GM12878 (cell line): Measurements from ENCODE around the gene PPM1D. TPM values are rescaled to one million over a fixed set of nuclear protein-coding genes. Genes with fewer than 3 reads are reported as not detected.

Experiments used
- BHLHE40 ChIP-seq, 2 experiments: fragments of 450-650 bp in 1 of 2; IDR thresholded peaks; 2 replicates each; pipeline ENCODE4 v1.6.1; 2011 to 2017; ENCODE audit warnings: low read depth in 2 of 2, borderline replicate concordance in 1 of 2, improper control_type of control experiment in 1 of 2, low read length in 1 of 2, mild to moderate bottlenecking in 1 of 2
- CHD4 ChIP-seq: fragments of 200-600 bp; sonication (generic); IDR thresholded peaks from 2 replicates; pipeline ENCODE4 v1.6.1; 2016; ENCODE audit warnings: mild to moderate bottlenecking
- ESRRA ChIP-seq: IDR thresholded peaks from 2 replicates; pipeline ENCODE4 v1.6.1; 2012; ENCODE audit warnings: mild to moderate bottlenecking, low read length, improper control_type of control experiment
- ETV6 ChIP-seq, 2 experiments: fragments of 450-650 bp in 1 of 2; IDR thresholded peaks in 1 of 2; conservative IDR thresholded peaks in 1 of 2; 2 replicates each; pipeline ENCODE4 v1.6.1; 2014; ENCODE audit warnings: antibody characterized with exemption in 1 of 2, borderline replicate concordance in 1 of 2, low read depth in 1 of 2, mild to moderate bottlenecking in 1 of 2, moderate library complexity in 1 of 2
- FOXM1 ChIP-seq: IDR thresholded peaks from 2 replicates; pipeline ENCODE4 v1.6.1; 2012; ENCODE audit warnings: low read depth, mild to moderate bottlenecking, inconsistent platforms, low read length, moderate library complexity
- HDAC6 ChIP-seq: fragments of 200-600 bp; sonication (generic); IDR thresholded peaks from one replicate; pipeline ENCODE4 v1.8.0; 2017; ENCODE audit warnings: antibody characterized with exemption; ENCODE audit not compliant: unreplicated experiment
- MTA2 ChIP-seq: fragments of 450-650 bp; IDR thresholded peaks from 2 replicates; pipeline ENCODE4 v1.6.1; 2016; ENCODE audit warnings: low read depth, mild to moderate bottlenecking, moderate library complexity
- NFXL1 ChIP-seq: fragments of 450-650 bp; IDR thresholded peaks from 2 replicates; pipeline ENCODE4 v1.6.1; 2017; ENCODE audit warnings: antibody characterized with exemption, mild to moderate bottlenecking, borderline replicate concordance
- POLR2AphosphoS5 ChIP-seq: IDR thresholded peaks from 2 replicates; pipeline ENCODE4 v1.6.1; 2011; ENCODE audit warnings: mild to moderate bottlenecking, low read length, inconsistent platforms
- SMAD1 ChIP-seq: fragments of 450-650 bp; IDR thresholded peaks from 2 replicates; pipeline ENCODE4 v1.6.1; 2018; ENCODE audit warnings: mild to moderate bottlenecking, low read depth; ENCODE audit not compliant: partially characterized antibody
- SP1 ChIP-seq: IDR thresholded peaks from one replicate; pipeline ENCODE4 v1.6.1; 2011; ENCODE audit warnings: low read depth, low read length
- SRF ChIP-seq, 2 experiments: IDR thresholded peaks; 2 replicates each; pipeline ENCODE4 v1.6.1; 2011; ENCODE audit warnings: low read depth in 2 of 2, low read length in 2 of 2, mild to moderate bottlenecking in 1 of 2, moderate library complexity in 1 of 2
- STAT3 ChIP-seq: IDR thresholded peaks from 2 replicates; pipeline ENCODE4 v1.6.1; 2011; ENCODE audit warnings: low read depth, low read length, improper control_type of control experiment
- TCF12 ChIP-seq: IDR thresholded peaks from 2 replicates; pipeline ENCODE4 v1.6.1; 2011; ENCODE audit warnings: low read depth, mild to moderate bottlenecking, low read length
- polyA plus RNA-seq, 11 experiments: library from polyadenylated mRNA; depleted of rRNA in 4 of 11; unstranded in 6 of 11; stranded (reverse) in 5 of 11; fragments of >200 nt; fragmentation: Nextera tagmentation in 4 of 11; fragmentation: Illumina TruSeq in 1 of 11; extraction: Ambion mirVana in 4 of 11; extraction: Trizol in 1 of 11; gene quantifications; 1 replicate in 1 of 11; 2 replicates in 10 of 11; pipeline versions ENCODE4 v1.2.1 to v1.2.3, GENCODE V29; 2011 to 2016; ENCODE audit warnings: inconsistent platforms in 2 of 11, missing spikeins in 2 of 11, low read depth in 1 of 11
- total RNA-seq, 4 experiments: library from RNA; depleted of rRNA in 3 of 4; stranded (reverse); fragments of >200 nt in 3 of 4; fragmentation: Illumina TruSeq in 1 of 4; extraction: Trizol in 1 of 4; gene quantifications; 2 replicates each; pipeline versions ENCODE4 v1.2.1 to v1.2.3, GENCODE V29; 2013 to 2021
- TF ChIP-seq, protein P1 (sequence below): fragments of 450-650 bp; formaldehyde crosslinking; IDR thresholded peaks from 2 replicates; pipeline ENCODE4 v1.4.0; 2020; ENCODE audit warnings: mild to moderate bottlenecking, moderate library complexity
- TF ChIP-seq, protein P2 (sequence below): IDR thresholded peaks from 2 replicates; pipeline ENCODE4 v1.6.1; 2011; ENCODE audit warnings: borderline replicate concordance, low read depth, mild to moderate bottlenecking, moderate library complexity, mixed read lengths, low read length; ENCODE audit not compliant: insufficient read depth; ENCODE audit errors: extremely low read length
- TF ChIP-seq, protein P3 (sequence below): fragments of 450-650 bp; IDR thresholded peaks from 2 replicates; pipeline ENCODE4 v1.6.1; 2017; ENCODE audit warnings: antibody characterized with exemption, mild to moderate bottlenecking, moderate library complexity
- TF ChIP-seq, protein P4 (sequence below), 3 experiments: IDR thresholded peaks in 2 of 3; conservative IDR thresholded peaks in 1 of 3; 2 replicates each; pipeline ENCODE4 v1.5.1; 2011; ENCODE audit warnings: low read depth in 3 of 3, low read length in 3 of 3, mild to moderate bottlenecking in 3 of 3, control low read depth in 2 of 3, moderate library complexity in 2 of 3, inconsistent platforms in 1 of 3, mixed read lengths in 1 of 3; ENCODE audit not compliant: control insufficient read depth in 2 of 3, insufficient read depth in 1 of 3; ENCODE audit errors: extremely low read depth in 1 of 3
- TF ChIP-seq, protein P5 (sequence below): IDR thresholded peaks from 2 replicates; pipeline ENCODE4 v1.6.1; 2011; ENCODE audit warnings: mild to moderate bottlenecking, low read depth, low read length, moderate library complexity; ENCODE audit not compliant: insufficient replicate concordance

The PPM1D gene
- total and polyA plus RNA-seq, 10 of the 15 experiments (the other 5 are each of a cell fraction or from before 2014, with no cell fraction given), result 1.9 to 20.8 (median 10.7) TPM

DNA sequence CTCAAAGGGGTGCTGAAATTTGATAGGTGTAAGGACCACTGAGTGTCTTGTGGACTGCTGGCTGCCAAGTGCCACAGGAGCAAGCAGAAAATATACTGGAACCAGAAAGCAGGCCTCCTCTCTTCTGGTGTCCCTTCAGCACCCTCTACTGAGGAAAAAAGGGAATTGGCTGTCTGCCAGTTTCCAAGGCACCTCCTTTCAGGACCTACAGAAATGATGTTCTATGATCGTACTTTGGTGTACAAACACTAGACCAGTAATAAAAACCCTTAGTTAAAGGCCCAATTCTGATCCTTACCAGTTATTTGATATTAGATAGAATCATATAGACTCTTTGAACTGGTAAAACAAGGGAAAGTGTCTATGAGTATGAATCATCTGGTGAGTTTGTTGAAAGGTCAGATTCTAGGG lies 41.8 kb downstream of the PPM1D start (continued):
- TF ChIP-seq, protein P1, sequence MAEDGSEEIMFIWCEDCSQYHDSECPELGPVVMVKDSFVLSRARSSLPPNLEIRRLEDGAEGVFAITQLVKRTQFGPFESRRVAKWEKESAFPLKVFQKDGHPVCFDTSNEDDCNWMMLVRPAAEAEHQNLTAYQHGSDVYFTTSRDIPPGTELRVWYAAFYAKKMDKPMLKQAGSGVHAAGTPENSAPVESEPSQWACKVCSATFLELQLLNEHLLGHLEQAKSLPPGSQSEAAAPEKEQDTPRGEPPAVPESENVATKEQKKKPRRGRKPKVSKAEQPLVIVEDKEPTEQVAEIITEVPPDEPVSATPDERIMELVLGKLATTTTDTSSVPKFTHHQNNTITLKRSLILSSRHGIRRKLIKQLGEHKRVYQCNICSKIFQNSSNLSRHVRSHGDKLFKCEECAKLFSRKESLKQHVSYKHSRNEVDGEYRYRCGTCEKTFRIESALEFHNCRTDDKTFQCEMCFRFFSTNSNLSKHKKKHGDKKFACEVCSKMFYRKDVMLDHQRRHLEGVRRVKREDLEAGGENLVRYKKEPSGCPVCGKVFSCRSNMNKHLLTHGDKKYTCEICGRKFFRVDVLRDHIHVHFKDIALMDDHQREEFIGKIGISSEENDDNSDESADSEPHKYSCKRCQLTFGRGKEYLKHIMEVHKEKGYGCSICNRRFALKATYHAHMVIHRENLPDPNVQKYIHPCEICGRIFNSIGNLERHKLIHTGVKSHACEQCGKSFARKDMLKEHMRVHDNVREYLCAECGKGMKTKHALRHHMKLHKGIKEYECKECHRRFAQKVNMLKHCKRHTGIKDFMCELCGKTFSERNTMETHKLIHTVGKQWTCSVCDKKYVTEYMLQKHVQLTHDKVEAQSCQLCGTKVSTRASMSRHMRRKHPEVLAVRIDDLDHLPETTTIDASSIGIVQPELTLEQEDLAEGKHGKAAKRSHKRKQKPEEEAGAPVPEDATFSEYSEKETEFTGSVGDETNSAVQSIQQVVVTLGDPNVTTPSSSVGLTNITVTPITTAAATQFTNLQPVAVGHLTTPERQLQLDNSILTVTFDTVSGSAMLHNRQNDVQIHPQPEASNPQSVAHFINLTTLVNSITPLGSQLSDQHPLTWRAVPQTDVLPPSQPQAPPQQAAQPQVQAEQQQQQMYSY (CRISPR knock-in tag), result no peak
- 0 out of 2 replicates have a peak, but pooled peaks have one; percentile 33 for TF ChIP-seq POLR2AphosphoS5
- TF ChIP-seq, protein P2, sequence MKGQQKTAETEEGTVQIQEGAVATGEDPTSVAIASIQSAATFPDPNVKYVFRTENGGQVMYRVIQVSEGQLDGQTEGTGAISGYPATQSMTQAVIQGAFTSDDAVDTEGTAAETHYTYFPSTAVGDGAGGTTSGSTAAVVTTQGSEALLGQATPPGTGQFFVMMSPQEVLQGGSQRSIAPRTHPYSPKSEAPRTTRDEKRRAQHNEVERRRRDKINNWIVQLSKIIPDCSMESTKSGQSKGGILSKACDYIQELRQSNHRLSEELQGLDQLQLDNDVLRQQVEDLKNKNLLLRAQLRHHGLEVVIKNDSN, result no peak
- TF ChIP-seq STAT3, result no peak
- peak; percentile 23; the same call in 1 of the 2 replicates for TF ChIP-seq NFXL1
- TF ChIP-seq, protein P3, sequence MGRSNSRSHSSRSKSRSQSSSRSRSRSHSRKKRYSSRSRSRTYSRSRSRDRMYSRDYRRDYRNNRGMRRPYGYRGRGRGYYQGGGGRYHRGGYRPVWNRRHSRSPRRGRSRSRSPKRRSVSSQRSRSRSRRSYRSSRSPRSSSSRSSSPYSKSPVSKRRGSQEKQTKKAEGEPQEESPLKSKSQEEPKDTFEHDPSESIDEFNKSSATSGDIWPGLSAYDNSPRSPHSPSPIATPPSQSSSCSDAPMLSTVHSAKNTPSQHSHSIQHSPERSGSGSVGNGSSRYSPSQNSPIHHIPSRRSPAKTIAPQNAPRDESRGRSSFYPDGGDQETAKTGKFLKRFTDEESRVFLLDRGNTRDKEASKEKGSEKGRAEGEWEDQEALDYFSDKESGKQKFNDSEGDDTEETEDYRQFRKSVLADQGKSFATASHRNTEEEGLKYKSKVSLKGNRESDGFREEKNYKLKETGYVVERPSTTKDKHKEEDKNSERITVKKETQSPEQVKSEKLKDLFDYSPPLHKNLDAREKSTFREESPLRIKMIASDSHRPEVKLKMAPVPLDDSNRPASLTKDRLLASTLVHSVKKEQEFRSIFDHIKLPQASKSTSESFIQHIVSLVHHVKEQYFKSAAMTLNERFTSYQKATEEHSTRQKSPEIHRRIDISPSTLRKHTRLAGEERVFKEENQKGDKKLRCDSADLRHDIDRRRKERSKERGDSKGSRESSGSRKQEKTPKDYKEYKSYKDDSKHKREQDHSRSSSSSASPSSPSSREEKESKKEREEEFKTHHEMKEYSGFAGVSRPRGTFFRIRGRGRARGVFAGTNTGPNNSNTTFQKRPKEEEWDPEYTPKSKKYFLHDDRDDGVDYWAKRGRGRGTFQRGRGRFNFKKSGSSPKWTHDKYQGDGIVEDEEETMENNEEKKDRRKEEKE, result no peak
- TF ChIP-seq SP1, result no peak
- TF ChIP-seq TCF12, result no peak
- no peak for TF ChIP-seq FOXM1
- TF ChIP-seq CHD4, result no peak
- TF ChIP-seq MTA2, result no peak
- no peak for TF ChIP-seq HDAC6
- TF ChIP-seq SMAD1, result peak; percentile 88
- TF ChIP-seq ESRRA, result no peak
- TF ChIP-seq BHLHE40 (IDR thresholded peaks at IDR 0.05; ENCODE audit: borderline replicate concordance in 1 of 2, low read depth in 2 of 2, low read length in 1 of 2), result no peak
- TF ChIP-seq ETV6 (conservative IDR thresholded peaks at IDR 0.05 in 1 of 2, IDR thresholded peaks at IDR 0.05 in 1 of 2; ENCODE audit: borderline replicate concordance in 1 of 2, low read depth in 1 of 2), result peak in 1 of 2 experiments; percentile 92; a peak in 2 of 4 replicates
- no peak for TF ChIP-seq SRF (IDR thresholded peaks at IDR 0.05; ENCODE audit: low read depth in 2 of 2, low read length in 2 of 2)
- TF ChIP-seq, protein P4, sequence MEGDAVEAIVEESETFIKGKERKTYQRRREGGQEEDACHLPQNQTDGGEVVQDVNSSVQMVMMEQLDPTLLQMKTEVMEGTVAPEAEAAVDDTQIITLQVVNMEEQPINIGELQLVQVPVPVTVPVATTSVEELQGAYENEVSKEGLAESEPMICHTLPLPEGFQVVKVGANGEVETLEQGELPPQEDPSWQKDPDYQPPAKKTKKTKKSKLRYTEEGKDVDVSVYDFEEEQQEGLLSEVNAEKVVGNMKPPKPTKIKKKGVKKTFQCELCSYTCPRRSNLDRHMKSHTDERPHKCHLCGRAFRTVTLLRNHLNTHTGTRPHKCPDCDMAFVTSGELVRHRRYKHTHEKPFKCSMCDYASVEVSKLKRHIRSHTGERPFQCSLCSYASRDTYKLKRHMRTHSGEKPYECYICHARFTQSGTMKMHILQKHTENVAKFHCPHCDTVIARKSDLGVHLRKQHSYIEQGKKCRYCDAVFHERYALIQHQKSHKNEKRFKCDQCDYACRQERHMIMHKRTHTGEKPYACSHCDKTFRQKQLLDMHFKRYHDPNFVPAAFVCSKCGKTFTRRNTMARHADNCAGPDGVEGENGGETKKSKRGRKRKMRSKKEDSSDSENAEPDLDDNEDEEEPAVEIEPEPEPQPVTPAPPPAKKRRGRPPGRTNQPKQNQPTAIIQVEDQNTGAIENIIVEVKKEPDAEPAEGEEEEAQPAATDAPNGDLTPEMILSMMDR (IDR thresholded peaks at IDR 0.05 in 2 of 3, conservative IDR thresholded peaks at IDR 0.05 in 1 of 3; ENCODE audit: control insufficient read depth in 2 of 3, extremely low read depth in 1 of 3, insufficient read depth in 1 of 3, low read depth in 3 of 3, low read length in 3 of 3), result peak; percentile 45 to 52 (median 49); a peak in 5 of 6 replicates
- TF ChIP-seq, protein P5, sequence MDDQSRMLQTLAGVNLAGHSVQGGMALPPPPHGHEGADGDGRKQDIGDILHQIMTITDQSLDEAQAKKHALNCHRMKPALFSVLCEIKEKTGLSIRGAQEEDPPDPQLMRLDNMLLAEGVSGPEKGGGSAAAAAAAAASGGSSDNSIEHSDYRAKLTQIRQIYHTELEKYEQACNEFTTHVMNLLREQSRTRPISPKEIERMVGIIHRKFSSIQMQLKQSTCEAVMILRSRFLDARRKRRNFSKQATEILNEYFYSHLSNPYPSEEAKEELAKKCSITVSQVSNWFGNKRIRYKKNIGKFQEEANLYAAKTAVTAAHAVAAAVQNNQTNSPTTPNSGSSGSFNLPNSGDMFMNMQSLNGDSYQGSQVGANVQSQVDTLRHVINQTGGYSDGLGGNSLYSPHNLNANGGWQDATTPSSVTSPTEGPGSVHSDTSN, result no peak
